HG02938 (cell line): ENCODE results near the gene CYP2A13.
"Not testable (repeated sequence)": the region's sequence is repeated elsewhere in the genome, so short reads cannot be mapped to it uniquely, and the experiment has no call there.

Experiments used
- ATAC-seq: cut with Tn5 transposase; IDR thresholded peaks from one replicate; pipeline ENCODE4 v1.9.1; 2021; ENCODE audit warnings: mild to moderate bottlenecking, moderate library complexity; ENCODE audit not compliant: unreplicated experiment

CYP2A13 gene

GRCh38 chr19:41088151-41088550 is at the start of gene CYP2A13:
CYP2A13 (plus strand) TSS chr19:41088451; CDS start chr19:41088472, 21 bp downstream.
- no peak for ATAC-seq

- no peak for ATAC-seq
These were observed 48.4 kb upstream of the CYP2A13 start for GRCh38 chr19:41039806-41040205.

- ATAC-seq = not testable (repeated sequence)
These were observed 43.2 kb upstream of the CYP2A13 start for GRCh38 chr19:41045095-41045494.

GRCh38 chr19:41050426-41050825 is 37.8 kb upstream of the CYP2A13 start:
- no peak for ATAC-seq

- ATAC-seq = not testable (repeated sequence)
These were observed 36.1 kb upstream of the CYP2A13 start for GRCh38 chr19:41052162-41052561.

- ATAC-seq = not testable (repeated sequence)
These were observed 34.9 kb upstream of the CYP2A13 start for GRCh38 chr19:41053331-41053730.

GRCh38 chr19:41064974-41065569 is 23.2 kb upstream of the CYP2A13 start:
- ATAC-seq = no peak

- ATAC-seq = no peak
These were observed 12.0 kb upstream of the CYP2A13 start for GRCh38 chr19:41076286-41076685.

GRCh38 chr19:41083516-41083915 is 4.7 kb upstream of the CYP2A13 start:
- no peak for ATAC-seq

- ATAC-seq = no peak
These were observed 2.4 kb upstream of the CYP2A13 start for GRCh38 chr19:41085748-41086415.

GRCh38 chr19:41089959-41090358 is 1.7 kb downstream of the CYP2A13 start:
- no peak for ATAC-seq

GRCh38 chr19:41095703-41096102 is 7.5 kb downstream of the CYP2A13 start:
- no peak for ATAC-seq

GRCh38 chr19:41096353-41096752 is 8.1 kb downstream of the CYP2A13 start:
- ATAC-seq = no peak

- no peak for ATAC-seq
These were observed 9.1 kb downstream of the CYP2A13 start for GRCh38 chr19:41097302-41097701.

GRCh38 chr19:41098762-41099161 is 10.5 kb downstream of the CYP2A13 start:
- no peak for ATAC-seq

GRCh38 chr19:41102210-41102609 is 14.0 kb downstream of the CYP2A13 start:
- not testable (repeated sequence) for ATAC-seq

GRCh38 chr19:41106177-41106576 is 17.9 kb downstream of the CYP2A13 start:
- ATAC-seq = no peak

- ATAC-seq = no peak
These were observed 23.0 kb downstream of the CYP2A13 start for GRCh38 chr19:41111296-41111695.

GRCh38 chr19:41111750-41112295 is 23.6 kb downstream of the CYP2A13 start:
- ATAC-seq = no peak

GRCh38 chr19:41112728-41113290 is 24.6 kb downstream of the CYP2A13 start:
- no peak for ATAC-seq

GRCh38 chr19:41114132-41114531 is 25.9 kb downstream of the CYP2A13 start, which contains the start of gene CYP2F1:
CYP2F1 (plus strand) TSS chr19:41114432; CDS start chr19:41116189, 1,757 bp downstream.
- ATAC-seq = no peak

GRCh38 chr19:41116261-41116660 is 28.0 kb downstream of the CYP2A13 start:
- no peak for ATAC-seq
